GM18508 (cell line): Measurements from ENCODE around the gene SCN1B.
"Not testable (repeated sequence)": the region's sequence is repeated elsewhere in the genome, so short reads cannot be mapped to it uniquely, and the experiment has no call there.

Experiments used
- ATAC-seq: cut with Tn5 transposase; IDR thresholded peaks from one replicate; pipeline ENCODE4 v1.9.1; 2021; ENCODE audit warnings: moderate number of reproducible peaks; ENCODE audit not compliant: insufficient read depth, unreplicated experiment

SCN1B gene

GRCh38 chr19:35034005-35034502 lies 3.8 kb downstream of the SCN1B start:
- no peak for ATAC-seq

- ATAC-seq: no peak
Measured at GRCh38 chr19:35034588-35035382, 4.5 kb downstream of the SCN1B start.

GRCh38 chr19:35037716-35038622 lies 7.7 kb downstream of the SCN1B start:
- ATAC-seq: no peak

- no peak for ATAC-seq
Measured at GRCh38 chr19:35038623-35039512, 8.6 kb downstream of the SCN1B start.

- no peak for ATAC-seq
Measured at GRCh38 chr19:35039881-35040825, 9.9 kb downstream of the SCN1B start.

GRCh38 chr19:35040826-35041547 lies 10.7 kb downstream of the SCN1B start:
- ATAC-seq: no peak

- ATAC-seq: no peak
Measured at GRCh38 chr19:35041548-35042055, 11.3 kb downstream of the SCN1B start, which contains the start of gene HPN. TSS of gene HPN (plus strand) at chr19:35041721. CDS start at chr19:35042507, 786 bp downstream.

GRCh38 chr19:35042056-35042730 lies 11.9 kb downstream of the SCN1B start:
- no peak for ATAC-seq

- no peak for ATAC-seq
Measured at GRCh38 chr19:35042954-35043604, 12.8 kb downstream of the SCN1B start.

- ATAC-seq: no peak
Measured at GRCh38 chr19:35043906-35044305, 13.6 kb downstream of the SCN1B start.

- ATAC-seq: no peak
Measured at GRCh38 chr19:35044317-35045117, 14.2 kb downstream of the SCN1B start.

- ATAC-seq: no peak
Measured at GRCh38 chr19:35045667-35046300, 15.5 kb downstream of the SCN1B start.

GRCh38 chr19:35046461-35046860 lies 16.2 kb downstream of the SCN1B start:
- no peak for ATAC-seq

GRCh38 chr19:35048911-35049411 lies 18.7 kb downstream of the SCN1B start:
- no peak for ATAC-seq

GRCh38 chr19:35049456-35049855 lies 19.2 kb downstream of the SCN1B start:
- ATAC-seq: no peak

GRCh38 chr19:35050662-35051061 lies 20.4 kb downstream of the SCN1B start:
- ATAC-seq: not testable (repeated sequence)
